Astrocyte of the cerebellum (primary cell): Measurements from ENCODE around the gene C11orf21.

Experiments
- DNase-seq: peaks from one replicate; pipeline ENCODE4 v3.0.0-alpha.2; 2011; ENCODE audit warnings: low read depth
- H3K4me3 ChIP-seq: 2 replicates; pipeline ENCODE4 v1.5.1; 2011; ENCODE audit warnings: mild to moderate bottlenecking, low read depth, low read length, moderate library complexity
- in situ Hi-C: cut with HindIII; loops from 2 replicates; pipeline ENCODE4 v1.10.0; 2017; ENCODE audit warnings: low sequenced_read_pairs
- TF ChIP-seq, protein P1 (sequence below): IDR thresholded peaks from 2 replicates; pipeline ENCODE4 v1.5.1; 2012; ENCODE audit warnings: low read length, low read depth, moderate library complexity, mild to moderate bottlenecking; ENCODE audit errors: missing control alignments

Gene C11orf21

DNA sequence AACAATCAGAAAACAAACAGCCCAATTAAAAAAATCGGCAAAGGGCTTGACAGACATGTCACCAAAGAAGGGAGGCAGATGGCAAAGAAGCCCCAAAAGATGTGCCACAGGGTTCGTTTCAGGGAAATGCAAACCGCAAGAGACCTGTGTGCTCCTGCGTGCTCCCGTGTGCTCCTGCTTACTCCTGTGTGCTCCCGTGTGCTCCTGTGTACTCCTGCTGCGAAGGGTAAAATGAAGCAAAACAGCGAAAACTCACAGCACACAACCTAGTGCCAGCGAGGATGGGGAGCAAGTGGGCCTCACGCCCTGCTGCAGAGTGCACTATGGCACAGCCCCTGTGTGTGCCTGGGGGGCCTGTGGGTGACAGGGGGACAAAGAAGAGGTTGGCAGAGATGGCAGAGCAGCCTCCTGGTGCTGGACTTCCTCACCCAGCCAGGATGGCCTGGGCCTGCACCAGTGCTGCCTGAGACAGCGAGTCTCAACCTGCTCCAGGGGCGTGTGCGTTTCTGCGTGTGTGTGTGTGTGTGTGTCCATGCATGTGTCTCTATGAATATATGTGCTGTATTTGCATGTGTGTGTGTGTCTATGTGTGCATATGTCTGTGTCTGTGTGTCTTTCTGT lies 45.3 kb downstream of the C11orf21 start:
- in situ Hi-C loops, result no loop called here
- no peak overlapping the region for H3K4me3 ChIP-seq
- TF ChIP-seq, protein P1, sequence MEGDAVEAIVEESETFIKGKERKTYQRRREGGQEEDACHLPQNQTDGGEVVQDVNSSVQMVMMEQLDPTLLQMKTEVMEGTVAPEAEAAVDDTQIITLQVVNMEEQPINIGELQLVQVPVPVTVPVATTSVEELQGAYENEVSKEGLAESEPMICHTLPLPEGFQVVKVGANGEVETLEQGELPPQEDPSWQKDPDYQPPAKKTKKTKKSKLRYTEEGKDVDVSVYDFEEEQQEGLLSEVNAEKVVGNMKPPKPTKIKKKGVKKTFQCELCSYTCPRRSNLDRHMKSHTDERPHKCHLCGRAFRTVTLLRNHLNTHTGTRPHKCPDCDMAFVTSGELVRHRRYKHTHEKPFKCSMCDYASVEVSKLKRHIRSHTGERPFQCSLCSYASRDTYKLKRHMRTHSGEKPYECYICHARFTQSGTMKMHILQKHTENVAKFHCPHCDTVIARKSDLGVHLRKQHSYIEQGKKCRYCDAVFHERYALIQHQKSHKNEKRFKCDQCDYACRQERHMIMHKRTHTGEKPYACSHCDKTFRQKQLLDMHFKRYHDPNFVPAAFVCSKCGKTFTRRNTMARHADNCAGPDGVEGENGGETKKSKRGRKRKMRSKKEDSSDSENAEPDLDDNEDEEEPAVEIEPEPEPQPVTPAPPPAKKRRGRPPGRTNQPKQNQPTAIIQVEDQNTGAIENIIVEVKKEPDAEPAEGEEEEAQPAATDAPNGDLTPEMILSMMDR, result no peak
- DNase-seq, result no peak

DNA sequence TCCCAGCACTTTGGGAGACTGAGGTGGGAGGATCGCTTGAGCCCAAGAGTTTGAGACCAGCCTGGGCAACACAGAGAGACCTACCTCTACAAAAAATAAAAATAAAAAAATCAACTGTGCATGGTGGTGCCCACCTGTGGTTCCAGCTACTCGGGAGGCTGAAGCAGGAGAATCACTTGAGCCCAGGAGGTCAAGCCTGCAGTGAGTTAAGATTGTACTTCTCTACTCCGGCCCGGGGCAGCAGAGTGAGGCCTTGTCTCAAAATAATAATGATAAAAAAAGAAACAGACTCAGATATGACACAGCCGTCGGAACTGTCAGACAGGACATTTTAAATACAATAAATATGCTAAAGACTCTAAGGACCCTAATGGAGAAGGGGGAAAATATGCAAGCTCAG lies 49.7 kb downstream of the C11orf21 start:
- in situ Hi-C loops, result no loop called here
- DNase-seq, result no peak
- TF ChIP-seq, protein P1, result no peak
- H3K4me3 ChIP-seq, result no peak overlapping the region

DNA sequence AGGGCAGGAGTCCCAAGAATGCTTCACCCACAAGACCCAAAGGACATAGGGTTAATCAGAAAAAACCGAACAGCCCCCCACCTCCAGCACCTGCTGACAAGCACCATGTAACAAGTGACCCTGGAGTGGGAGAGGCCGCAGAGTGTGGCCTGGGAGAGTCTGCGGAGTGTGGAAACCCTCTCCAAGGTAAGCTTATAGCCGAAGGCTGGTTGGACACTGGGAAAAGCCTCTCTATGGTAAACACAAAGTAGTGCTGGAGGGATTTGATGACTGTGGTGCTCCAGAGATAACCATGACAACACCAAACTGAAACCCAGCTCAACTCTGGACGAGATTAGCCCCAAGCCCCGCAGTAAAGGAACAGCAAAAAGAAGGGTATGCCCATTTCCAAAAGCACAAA lies 50.6 kb downstream of the C11orf21 start:
- TF ChIP-seq, protein P1, result no peak
- DNase-seq, result no peak
- in situ Hi-C loops, result no loop called here
- H3K4me3 ChIP-seq, result no peak overlapping the region

DNA sequence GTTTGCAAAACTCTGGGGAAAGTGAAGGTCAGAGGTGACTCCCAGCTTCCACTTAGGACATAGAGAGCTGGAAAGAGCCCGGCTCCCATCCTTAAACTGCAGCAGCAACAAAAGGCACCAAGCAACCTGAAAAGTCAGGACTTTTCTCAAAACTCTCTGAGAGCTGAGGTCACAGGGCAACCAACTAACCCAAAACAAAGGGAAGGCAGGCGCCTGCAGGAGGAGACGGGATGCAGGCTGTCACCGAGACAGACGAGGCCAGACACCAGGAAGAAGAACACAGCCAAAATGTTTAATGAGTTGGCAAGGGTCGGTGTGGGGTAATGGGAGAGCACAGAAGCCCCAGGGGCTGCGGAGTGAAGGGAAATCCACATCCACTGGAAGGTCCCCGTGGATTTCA lies 51.2 kb downstream of the C11orf21 start:
- DNase-seq, result no peak
- in situ Hi-C loops, result no loop called here
- TF ChIP-seq, protein P1, result no peak

DNA sequence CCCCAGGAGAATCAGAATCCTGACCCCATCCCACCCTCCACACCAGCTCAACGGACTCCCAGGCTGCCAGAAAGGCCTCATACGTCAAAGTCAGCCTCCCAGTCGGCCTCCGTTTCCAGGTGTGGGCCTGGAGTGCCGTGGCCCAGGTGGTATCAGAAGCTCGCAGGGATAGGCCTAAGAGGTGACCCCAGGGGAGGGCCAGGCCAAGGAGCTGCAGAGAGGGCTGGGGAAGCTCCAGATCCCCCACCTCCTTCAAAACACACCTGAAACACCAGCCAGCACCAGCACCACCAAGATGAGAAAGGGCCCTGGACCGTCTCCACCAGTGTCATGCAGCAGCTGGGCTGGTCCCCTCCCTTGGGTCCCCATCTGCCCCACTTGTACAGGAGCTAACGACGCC lies 51.7 kb downstream of the C11orf21 start:
- in situ Hi-C loops, result no loop called here
- no peak for DNase-seq
- no peak overlapping the region for H3K4me3 ChIP-seq
- TF ChIP-seq, protein P1, result no peak

More for the DNA sequence above, 51.2 kb downstream of the C11orf21 start:
- H3K4me3 ChIP-seq, result no peak overlapping the region

DNA sequence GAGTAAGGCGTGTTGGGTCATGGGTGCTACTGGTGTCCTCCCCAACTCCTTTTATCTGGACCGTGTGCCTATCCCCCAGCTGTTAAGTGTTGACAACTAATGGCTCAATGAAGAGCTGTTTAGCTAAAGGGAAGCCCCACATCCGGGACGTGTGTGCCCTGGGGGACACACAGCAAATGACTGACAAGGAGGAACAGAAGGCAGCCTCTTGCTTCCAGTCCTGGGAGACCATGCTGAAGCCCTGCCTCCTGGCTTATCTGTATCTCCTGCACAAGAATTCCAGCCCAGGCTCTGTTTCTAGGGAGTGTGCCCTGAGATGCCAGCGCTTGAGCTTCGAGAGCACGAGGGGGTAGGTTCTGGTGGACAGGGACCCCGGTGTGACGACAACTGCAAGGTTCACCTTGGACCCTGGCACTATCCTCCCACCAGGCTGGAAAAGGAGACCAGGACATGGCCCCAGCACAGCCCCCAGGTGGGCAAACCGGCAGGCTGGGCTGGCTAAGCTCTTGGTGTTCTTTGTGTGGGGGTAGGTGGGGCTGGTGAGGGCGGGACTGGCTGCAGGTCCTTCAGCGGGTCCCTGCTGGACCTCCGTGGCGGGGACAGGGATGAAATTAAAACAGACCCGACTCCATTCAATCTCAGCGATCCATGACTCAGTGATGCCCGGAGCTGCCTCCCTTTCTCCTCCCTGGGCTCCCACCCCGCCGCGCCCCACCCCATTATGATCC lies 52.4 kb downstream of the C11orf21 start:
- in situ Hi-C loops, result loop anchor here (5.0 kb wide), 1 partner anchor 37 kb away; no protein-coding TSS in a partner anchor
- no peak overlapping the region for H3K4me3 ChIP-seq
- no peak for DNase-seq
- TF ChIP-seq, protein P1, result no peak
